AG04450 (cell line): ENCODE data around the gene CDH4. TPM values are rescaled to one million over a fixed set of nuclear protein-coding genes. Genes with fewer than 3 reads are reported as not detected.

Experiments
- CTCF ChIA-PET: fragments of 300-600, 350-600 bp; formaldehyde crosslinking; extraction: SDS; loops from one replicate; lab custom pipeline; 2022; ENCODE audit warnings: antibody characterized with exemption, inconsistent platforms; lab: Charles Lee
- POLR2A ChIA-PET: fragments of 350-600 bp; formaldehyde crosslinking; extraction: SDS; loops from one replicate; lab custom pipeline; 2021; ENCODE audit warnings: antibody characterized with exemption, inconsistent platforms; lab: Yijun Ruan, JAX
- DNase-seq: peaks from one replicate; pipeline ENCODE4 v3.0.0-alpha.2; 2011; ENCODE audit warnings: low read depth, low spot score
- H3K27ac ChIP-seq: one replicate; pipeline ENCODE4 v1.5.1; 2012; ENCODE audit warnings: low read depth, low read length, control low read depth
- H3K27me3 ChIP-seq: one replicate; pipeline ENCODE4 v1.6.0; 2012; ENCODE audit warnings: low read length; ENCODE audit not compliant: control insufficient read depth, insufficient read depth
- H3K4me3 ChIP-seq: 2 replicates; pipeline ENCODE4 v1.5.1; 2011; ENCODE audit warnings: mild to moderate bottlenecking, low read depth, low read length, control low read depth
- H3K9me3 ChIP-seq: 2 replicates; pipeline ENCODE4 v1.5.1; 2012; ENCODE audit warnings: low read length; ENCODE audit not compliant: control insufficient read depth, insufficient read depth
- CTCF ChIP-seq: IDR thresholded peaks from 2 replicates; pipeline ENCODE4 v1.5.1; 2011; ENCODE audit warnings: low read depth, low read length, control low read depth, inconsistent platforms
- polyA plus RNA-seq: library from polyadenylated mRNA; depleted of rRNA; stranded (reverse); fragments of >200 nt; gene quantifications from 2 replicates; pipeline ENCODE4 v1.2.3, GENCODE V29; 2011

Gene CDH4
- polyA plus RNA-seq, 1 experiment: 1.6 TPM

DNA sequence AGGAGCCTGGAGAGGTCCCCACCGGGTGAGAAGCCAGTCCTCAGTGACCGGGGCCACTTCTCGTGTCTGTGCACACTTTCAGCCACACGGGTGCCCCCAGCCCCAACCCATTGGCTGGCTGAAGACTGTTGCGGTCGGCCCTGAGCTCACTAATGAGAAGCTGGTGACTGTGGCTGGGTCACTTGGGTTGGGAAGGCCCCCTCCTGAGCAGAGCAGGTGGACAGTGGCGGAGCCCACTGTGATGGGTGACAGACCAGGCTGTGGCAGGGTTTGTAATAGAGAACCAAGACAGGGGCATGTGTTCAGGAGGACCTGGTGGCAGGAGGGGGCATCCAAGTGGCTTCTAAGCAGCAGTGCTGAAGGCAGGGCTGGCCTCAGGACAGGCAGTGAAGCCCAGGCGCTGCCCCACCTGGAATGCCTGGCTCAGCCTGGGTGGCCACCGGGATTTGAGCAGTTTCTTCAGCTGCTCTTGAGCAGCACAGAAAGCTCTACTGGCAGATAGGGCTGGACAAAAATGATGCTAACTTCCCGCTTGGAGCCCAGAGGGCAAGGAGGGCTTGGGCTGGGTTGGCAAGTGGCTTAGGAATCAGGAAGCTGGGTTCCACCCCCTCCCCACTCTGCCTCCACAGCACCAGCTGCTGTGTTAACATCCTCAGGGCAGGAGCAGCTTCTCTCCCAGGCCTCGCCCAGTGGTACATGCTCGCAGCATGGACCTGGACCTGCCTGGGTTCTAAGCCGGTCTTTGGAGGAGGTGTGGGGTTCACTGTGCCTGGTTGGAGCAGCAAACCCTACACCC, 256.4 kb downstream of the CDH4 start:
- CTCF ChIA-PET: no interaction called here
- POLR2A ChIA-PET: no interaction called here

DNA sequence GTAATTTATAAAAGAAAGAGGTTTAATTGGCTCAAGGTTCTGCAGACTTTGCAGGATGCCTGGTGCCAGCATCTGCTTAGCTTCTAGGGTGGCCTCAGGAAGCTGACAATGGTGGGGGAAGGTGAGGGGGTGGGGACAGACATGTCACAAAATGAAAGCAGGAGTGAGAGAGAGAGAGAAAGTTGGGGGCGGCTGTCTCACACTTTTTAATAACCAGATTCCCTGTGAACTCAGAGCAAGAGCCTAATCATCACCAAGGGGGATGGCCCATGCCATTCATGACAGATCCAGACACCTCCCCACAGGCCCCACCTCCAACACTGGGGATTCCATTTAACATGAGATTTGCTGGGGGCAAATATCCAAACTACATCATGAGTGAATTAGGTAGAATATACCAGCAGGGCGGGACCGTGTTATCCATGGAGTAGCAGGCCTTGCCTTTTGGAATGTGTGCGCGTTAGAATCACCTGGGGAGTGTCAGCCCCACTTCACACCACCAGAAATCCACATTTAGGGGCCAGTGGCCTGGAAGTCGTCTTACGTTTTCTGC, 258.8 kb downstream of the CDH4 start:
- DNase-seq: no peak
- no peak for TF ChIP-seq CTCF
- H3K27me3 ChIP-seq: no peaks in the 10 kb centered on the region
- no peak overlapping the region for H3K4me3 ChIP-seq
- H3K9me3 ChIP-seq: no peaks in the 10 kb centered on the region
- CTCF ChIA-PET: no interaction called here
- no peak overlapping the region for H3K27ac ChIP-seq
- POLR2A ChIA-PET: no interaction called here

More for the DNA sequence above, 256.4 kb downstream of the CDH4 start:
- Histone ChIP-seq H3K9me3 (no peaks in the 10 kb centered on the region), H3K4me3 (no peak overlapping the region), H3K27me3 (no peaks in the 10 kb centered on the region), H3K27ac (no peak overlapping the region)
- TF ChIP-seq CTCF: no peak
- DNase-seq: no peak

DNA sequence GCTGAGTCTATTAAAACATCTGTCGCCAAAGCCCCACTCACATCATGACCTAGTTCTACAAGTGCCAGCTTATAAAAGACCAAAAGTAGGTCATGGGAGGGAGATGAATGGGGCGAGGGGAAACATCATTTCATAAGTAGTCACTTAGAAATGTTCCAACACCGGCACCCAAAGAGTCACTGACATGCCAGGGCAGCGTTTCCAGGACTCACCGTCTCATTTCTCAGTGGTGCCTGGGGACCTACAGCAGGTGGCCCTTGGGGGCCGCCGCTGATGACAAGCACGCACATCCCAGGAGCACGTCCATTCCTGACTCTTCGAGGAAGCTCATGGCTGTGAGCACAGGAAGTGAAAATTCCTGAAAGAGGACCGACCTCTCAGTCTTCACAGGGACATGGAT, 260.4 kb downstream of the CDH4 start:
- no peak for DNase-seq
- ChIA-PET POLR2A (no interaction called here), CTCF (no interaction called here)
- Histone ChIP-seq H3K27ac (no peak overlapping the region), H3K27me3 (no peaks in the 10 kb centered on the region), H3K4me3 (no peak overlapping the region), H3K9me3 (no peaks in the 10 kb centered on the region)
- no peak for TF ChIP-seq CTCF

DNA sequence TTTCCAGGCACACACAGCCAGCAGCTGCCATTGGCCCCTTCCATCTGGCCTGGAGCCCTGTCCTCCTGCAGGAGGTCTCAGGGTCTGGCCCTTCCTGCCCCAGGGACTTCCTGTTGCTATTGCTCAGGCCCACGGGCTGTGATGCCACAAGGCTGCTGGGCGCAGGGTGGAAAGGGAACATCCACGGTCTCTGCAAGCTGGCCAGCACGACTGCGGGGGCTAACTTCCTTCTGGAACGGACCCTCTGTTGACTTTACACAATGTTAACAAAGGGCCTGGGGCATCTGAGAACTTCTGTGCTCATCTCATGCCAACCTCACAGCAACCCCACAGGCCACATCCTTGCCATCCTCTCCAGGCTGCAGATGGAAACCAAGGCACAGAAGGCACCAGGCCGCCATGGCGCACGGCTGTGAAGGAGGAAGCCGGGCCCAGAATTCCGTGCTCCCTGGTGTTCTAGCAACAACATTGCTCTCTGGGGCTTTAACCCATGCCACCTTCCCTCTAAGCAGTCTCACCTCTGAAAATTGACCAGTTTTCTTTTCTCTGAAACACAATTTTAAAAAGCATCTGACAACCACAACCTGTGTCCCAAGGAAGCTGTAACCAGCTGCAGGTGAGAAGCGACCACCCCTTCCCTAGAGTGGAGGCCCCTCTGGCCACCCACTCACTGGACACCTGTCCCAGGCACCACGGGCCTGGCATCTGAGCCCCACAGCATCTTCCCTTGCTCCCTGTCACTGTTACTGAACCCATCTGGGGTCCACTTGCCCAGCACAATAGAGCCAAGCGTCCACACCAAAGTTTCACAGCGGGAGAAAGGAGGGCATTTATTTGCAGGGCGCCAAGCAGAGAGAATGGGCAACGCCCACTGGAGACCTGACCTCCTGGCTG, 261.3 kb downstream of the CDH4 start:
- no peak for TF ChIP-seq CTCF
- POLR2A ChIA-PET: no interaction called here
- no peak for DNase-seq
- no peak overlapping the region for H3K4me3 ChIP-seq
- CTCF ChIA-PET: no interaction called here
- H3K27ac ChIP-seq: no peak overlapping the region
- no peaks in the 10 kb centered on the region for H3K27me3 ChIP-seq
- H3K9me3 ChIP-seq: no peaks in the 10 kb centered on the region

GRCh38 chr20:61514018-61514365, 261.9 kb downstream of the CDH4 start:
- no peak for TF ChIP-seq CTCF
- no peak overlapping the region for H3K4me3 ChIP-seq
- POLR2A ChIA-PET: no interaction called here
- no peaks in the 10 kb centered on the region for H3K9me3 ChIP-seq
- H3K27me3 ChIP-seq: no peaks in the 10 kb centered on the region
- DNase-seq: no peak
- CTCF ChIA-PET: no interaction called here
- no peak overlapping the region for H3K27ac ChIP-seq
